Measurements from ENCODE around the gene RSPH10B2.
"Not testable (repeated sequence)": the region's sequence is repeated elsewhere in the genome, so short reads cannot be mapped to it uniquely, and the experiment has no call there.

Gene RSPH10B2

DNA sequence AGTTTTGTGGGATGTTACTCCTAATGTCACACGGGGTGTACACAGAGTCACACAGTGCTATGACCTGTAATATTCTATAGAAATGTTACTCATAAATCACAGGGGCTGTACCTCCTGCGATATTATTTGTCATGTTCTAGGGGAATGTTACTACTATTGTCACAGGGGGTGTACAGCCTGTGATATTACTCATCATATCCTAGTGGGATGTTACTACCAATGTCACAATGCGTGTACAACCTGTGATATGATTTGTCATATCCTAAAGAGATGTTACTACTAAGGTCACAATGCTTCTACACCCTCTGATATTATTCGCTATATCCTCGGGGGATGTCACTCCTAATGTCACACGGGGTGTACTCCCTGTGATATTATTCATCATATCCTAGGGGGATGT is 79.7 kb downstream of the RSPH10B2 start:
- Histone ChIP-seq H3K9me3 (no peaks in the 10 kb centered on the region), H3K36me3 (no peaks in the 10 kb centered on the region)
- TF ChIP-seq, protein P1, sequence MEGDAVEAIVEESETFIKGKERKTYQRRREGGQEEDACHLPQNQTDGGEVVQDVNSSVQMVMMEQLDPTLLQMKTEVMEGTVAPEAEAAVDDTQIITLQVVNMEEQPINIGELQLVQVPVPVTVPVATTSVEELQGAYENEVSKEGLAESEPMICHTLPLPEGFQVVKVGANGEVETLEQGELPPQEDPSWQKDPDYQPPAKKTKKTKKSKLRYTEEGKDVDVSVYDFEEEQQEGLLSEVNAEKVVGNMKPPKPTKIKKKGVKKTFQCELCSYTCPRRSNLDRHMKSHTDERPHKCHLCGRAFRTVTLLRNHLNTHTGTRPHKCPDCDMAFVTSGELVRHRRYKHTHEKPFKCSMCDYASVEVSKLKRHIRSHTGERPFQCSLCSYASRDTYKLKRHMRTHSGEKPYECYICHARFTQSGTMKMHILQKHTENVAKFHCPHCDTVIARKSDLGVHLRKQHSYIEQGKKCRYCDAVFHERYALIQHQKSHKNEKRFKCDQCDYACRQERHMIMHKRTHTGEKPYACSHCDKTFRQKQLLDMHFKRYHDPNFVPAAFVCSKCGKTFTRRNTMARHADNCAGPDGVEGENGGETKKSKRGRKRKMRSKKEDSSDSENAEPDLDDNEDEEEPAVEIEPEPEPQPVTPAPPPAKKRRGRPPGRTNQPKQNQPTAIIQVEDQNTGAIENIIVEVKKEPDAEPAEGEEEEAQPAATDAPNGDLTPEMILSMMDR (IDR thresholded peaks at IDR 0.05; ENCODE audit: low read depth, low read length) = no peak

DNA sequence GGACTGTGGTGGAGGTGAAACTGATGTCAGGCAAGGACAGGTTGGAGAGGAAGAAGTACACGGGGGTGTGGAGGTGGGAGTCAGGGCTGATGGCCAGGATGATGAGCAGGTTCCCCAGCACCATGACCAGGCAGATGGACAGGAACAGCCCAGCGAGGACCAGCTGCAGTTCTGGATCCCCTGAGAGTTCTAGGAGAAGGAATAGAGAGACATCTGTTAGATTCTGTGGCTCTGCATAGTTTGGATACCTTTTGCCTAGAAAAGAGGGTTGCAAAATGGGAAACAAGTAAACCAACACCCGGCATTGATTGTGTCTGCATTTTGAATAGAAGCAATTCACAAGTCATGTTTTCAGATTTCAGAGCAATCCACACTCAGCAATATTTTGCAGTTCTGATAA is 81.6 kb downstream of the RSPH10B2 start:
- peaks cover 29% of the 10 kb centered on the region for H3K27me3 ChIP-seq
- not testable (repeated sequence) for H3K4me3 ChIP-seq (ENCODE audit: low read depth, low read length); H3K4me1 ChIP-seq; H3K9me3 ChIP-seq; H3K36me3 ChIP-seq; DNase-seq

More for the DNA sequence above, 79.7 kb downstream of the RSPH10B2 start:
- no peak overlapping the region for H3K4me3 ChIP-seq (ENCODE audit: low read depth, low read length)
- peaks cover 29% of the 10 kb centered on the region for H3K27me3 ChIP-seq
- DNase-seq = no peak
- no peaks in the 10 kb centered on the region for H3K4me1 ChIP-seq

DNA sequence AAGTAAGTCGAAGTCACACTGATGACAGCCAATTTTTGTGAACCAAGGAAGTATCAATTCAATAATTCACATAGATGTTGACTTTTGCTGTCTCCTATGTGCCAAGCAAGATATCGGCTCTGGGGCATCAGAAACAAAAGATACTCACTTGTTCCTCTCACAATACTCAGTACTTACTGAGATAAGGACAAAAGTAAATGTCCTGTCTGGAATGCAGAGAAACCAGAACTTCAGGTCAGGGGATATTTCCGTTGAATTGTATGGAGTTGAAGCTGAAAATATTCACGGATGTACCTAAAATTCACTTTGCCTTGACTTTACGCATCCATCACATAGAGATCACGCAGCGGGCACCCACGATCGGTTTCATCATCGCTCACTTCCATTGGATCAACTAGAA is 83.2 kb downstream of the RSPH10B2 start:
- not testable (repeated sequence) for H3K4me3 ChIP-seq (ENCODE audit: low read depth, low read length); DNase-seq; H3K9me3 ChIP-seq; H3K36me3 ChIP-seq; H3K4me1 ChIP-seq
- H3K27me3 ChIP-seq = peaks cover 20% of the 10 kb centered on the region

DNA sequence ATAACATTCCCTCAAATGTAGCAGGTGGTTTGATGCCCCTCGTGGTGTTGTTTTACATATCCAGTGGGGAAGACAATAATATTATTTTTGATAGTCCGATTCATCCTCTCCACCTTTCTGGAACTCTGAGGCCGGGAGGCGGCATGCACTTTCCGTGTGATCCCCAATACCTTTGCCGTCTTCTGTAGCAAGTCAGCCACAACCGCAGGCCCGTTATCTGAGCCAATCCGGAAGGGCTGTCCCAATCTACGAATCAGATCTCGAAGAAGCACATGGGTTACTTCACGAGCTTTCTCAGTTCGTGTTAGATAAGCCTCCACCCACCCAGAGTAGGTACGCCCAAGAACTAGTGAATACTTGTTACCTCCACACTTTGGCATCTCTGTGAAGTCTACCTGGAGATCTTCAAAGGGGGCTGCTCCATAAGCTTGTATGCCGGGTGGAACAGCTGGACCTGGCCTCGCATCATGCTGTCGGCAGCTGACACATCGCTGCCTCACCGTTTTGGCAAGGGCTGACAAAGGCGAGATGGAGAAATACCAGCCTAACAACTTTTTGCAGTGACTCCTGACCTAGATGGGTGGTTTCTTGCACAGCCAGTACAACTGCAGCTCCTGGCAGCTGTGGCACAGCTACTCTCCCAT is 88.5 kb downstream of the RSPH10B2 start:
- not testable (repeated sequence) for H3K4me3 ChIP-seq (ENCODE audit: low read depth, low read length); H3K36me3 ChIP-seq; DNase-seq; H3K27me3 ChIP-seq; H3K4me1 ChIP-seq; H3K9me3 ChIP-seq

DNA sequence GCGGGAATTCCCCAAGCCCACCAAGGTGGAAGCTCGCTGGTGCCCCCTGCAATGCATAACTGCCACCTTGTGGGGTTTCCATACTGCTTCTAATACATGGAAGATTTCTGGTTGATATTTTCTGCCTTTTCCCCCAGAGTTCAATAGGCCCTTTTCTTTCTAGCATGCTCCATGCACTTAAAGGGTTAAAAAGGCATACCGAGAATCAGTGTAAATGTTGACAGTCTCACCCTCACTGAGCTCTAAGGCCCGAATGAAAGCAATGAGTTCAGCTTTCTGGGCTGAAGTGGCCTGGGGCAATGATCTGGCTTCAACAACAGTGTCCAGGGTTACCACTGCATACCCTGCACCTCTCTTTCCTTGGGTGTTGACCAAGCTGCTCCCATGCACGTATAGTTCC is 89.2 kb downstream of the RSPH10B2 start:
- not testable (repeated sequence) for H3K27me3 ChIP-seq; DNase-seq; H3K9me3 ChIP-seq; H3K36me3 ChIP-seq; H3K4me3 ChIP-seq (ENCODE audit: low read depth, low read length); H3K4me1 ChIP-seq

DNA sequence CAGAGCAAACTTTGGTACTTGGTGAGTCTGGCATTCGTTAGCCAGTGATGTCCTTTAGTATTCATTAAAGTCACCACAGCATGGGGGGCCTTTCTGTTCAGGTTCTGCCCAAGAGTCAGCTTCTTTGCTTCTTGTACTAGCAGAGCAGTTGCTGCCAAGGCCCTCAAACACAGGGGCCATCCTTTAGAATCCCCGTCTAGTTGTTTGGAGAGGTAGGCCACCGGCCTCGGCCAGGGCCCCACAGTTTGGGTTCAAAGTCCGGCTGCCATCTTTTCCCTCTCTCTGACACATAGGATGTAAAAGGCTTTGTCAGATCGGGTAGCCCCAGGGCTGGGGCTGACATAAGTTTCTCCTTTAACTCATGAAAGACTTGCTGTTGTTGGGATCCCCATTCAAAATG is 89.8 kb downstream of the RSPH10B2 start:
- not testable (repeated sequence) for H3K36me3 ChIP-seq; H3K4me3 ChIP-seq (ENCODE audit: low read depth, low read length); DNase-seq

DNA sequence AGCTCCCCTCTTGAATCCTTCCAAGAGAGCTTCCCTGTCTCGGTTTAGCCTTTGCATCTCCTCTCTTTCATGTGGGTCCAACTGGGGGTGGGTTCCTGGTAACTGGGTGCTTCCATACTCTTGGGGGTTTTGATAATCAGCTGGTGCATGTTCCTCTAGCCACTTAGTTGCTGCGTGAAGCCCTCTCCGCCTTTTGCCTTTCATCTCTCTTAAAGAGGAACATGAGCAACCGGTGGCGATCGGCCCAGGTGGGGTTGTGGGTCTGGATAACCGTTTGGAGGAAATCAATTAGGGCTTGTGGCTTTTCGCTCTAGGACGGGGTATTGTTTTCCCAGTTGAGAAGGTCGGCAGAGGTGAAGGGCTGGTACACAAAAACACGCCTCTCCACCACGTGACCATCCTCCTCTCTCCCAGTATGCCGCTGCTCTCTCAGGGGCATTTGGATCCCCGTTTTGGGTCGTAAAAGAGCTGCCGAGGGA is 92.1 kb downstream of the RSPH10B2 start:
- H3K27me3 ChIP-seq; H3K36me3 ChIP-seq; H3K4me3 ChIP-seq (ENCODE audit: low read depth, low read length); H3K9me3 ChIP-seq; DNase-seq; H3K4me1 ChIP-seq: not testable (repeated sequence)

More for the DNA sequence above, 89.8 kb downstream of the RSPH10B2 start:
- not testable (repeated sequence) for H3K4me1 ChIP-seq, H3K9me3 ChIP-seq, H3K27me3 ChIP-seq

DNA sequence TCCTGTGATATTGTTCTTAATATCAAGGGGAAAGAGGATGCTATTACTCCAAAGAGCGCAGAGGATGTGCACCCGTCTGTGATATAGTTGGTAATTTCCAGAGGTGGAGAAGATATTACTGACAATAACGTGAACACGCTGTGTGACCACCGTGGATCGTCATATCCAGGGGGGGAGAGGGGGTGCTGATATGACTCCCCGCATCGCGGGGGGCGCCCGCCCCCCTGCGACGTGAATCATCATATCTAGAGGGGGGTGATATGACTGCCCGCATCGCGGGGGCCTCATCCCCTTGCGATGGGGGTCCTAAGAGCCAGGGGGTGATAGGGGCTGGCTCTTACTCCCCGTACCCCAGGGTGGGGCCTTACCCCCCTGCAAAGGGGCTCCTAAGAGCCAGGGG is 93.8 kb downstream of the RSPH10B2 start:
- H3K27me3 ChIP-seq; DNase-seq; H3K4me1 ChIP-seq; H3K4me3 ChIP-seq (ENCODE audit: low read depth, low read length); H3K36me3 ChIP-seq; H3K9me3 ChIP-seq: not testable (repeated sequence)
